Measurements from ENCODE around the gene OR9Q2.

GRCh38 chr11:58179648-58180047, 9.2 kb upstream of the OR9Q2 start:
- TF ChIP-seq CTCF (conservative IDR thresholded peaks at IDR 0.05) (no peak), EZH2 (IDR thresholded peaks at IDR 0.05; ENCODE audit: low read depth) (no peak)
